ENCODE measurements around the gene TMEM17. TPM values are rescaled to one million over a fixed set of nuclear protein-coding genes. Genes with fewer than 3 reads are reported as not detected.

Gene TMEM17
- total and polyA plus RNA-seq, 2 of the 13 experiments (the other 11 are each of a cell fraction or from before 2014, with no cell fraction given), result 0.22 to 0.50 TPM

- TF ChIP-seq ZNF350 (CRISPR knock-in tag; IDR thresholded peaks at IDR 0.05; ENCODE audit: borderline replicate concordance, low read depth) (no peak), ZNF749 (CRISPR knock-in tag; IDR thresholded peaks at IDR 0.05; ENCODE audit: borderline replicate concordance) (0 out of 2 replicates have a peak, but pooled peaks have one; percentile 11), KMT2A (CRISPR knock-in tag; IDR thresholded peaks at IDR 0.05) (peak; percentile 11; the same call in 1 of the 2 replicates), ZNF598 (CRISPR knock-in tag; IDR thresholded peaks at IDR 0.05; ENCODE audit: borderline replicate concordance) (no peak), ZXDC (CRISPR knock-in tag; IDR thresholded peaks at IDR 0.05) (no peak), ZNF414 (CRISPR knock-in tag; IDR thresholded peaks at IDR 0.05) (0 out of 2 replicates have a peak, but pooled peaks have one; percentile 25), ELF3 (CRISPR knock-in tag; IDR thresholded peaks at IDR 0.05) (no peak)
Observed at GRCh38 chr2:62539606-62540407, 33.8 kb upstream of the TMEM17 start (continued).

- Histone ChIP-seq H3K4me2 (ENCODE audit: low read depth, low read length) (no peak overlapping the region), H3K4me3 (replicated peaks in 1 of 3; ENCODE audit: insufficient read depth in 1 of 3, low read depth in 2 of 3, low read length in 3 of 3) (no peak overlapping the region), H2AFZ (ENCODE audit: low read length) (no peak overlapping the region), H4K20me1 (ENCODE audit: insufficient read depth, low read length) (no peaks in the 10 kb centered on the region), H3K9ac (ENCODE audit: insufficient read depth, low read depth, low read length) (no peak overlapping the region), H3K9me3 (ENCODE audit: low read length) (no peaks in the 10 kb centered on the region), H3K36me3 (replicated peaks in 1 of 2; ENCODE audit: control insufficient read depth in 1 of 2, insufficient read depth in 2 of 2, low read length in 2 of 2) (no peaks in the 10 kb centered on the region; a peak in 1 of 5 replicates), H3K27me3 (ENCODE audit: control insufficient read depth in 1 of 2, insufficient read depth in 2 of 2, low read length in 2 of 2) (no peaks in the 10 kb centered on the region), H3K4me1 (ENCODE audit: insufficient read depth, low read length) (peaks cover 77% of the 10 kb centered on the region), H3K27ac (ENCODE audit: extremely low read length, insufficient read depth, low read length) (peak overlapping the region; percentile 34), H3K79me2 (ENCODE audit: insufficient read depth, low read length) (no peaks in the 10 kb centered on the region)
- CTCF ChIA-PET (ENCODE audit: low intra/inter-chr PET ratio, low total read pairs), result no interaction called here
- BruUV-seq (replicated peaks), result no TSS peak
- FAIRE-seq, result no peak
- TF ChIP-seq LCORL (IDR thresholded peaks at IDR 0.05), result no peak
- TF ChIP-seq LCORL (CRISPR knock-in tag; IDR thresholded peaks at IDR 0.05), result no peak
- TF ChIP-seq ATF7 (IDR thresholded peaks at IDR 0.05), result peak; percentile 11; the same call in 1 of the 2 replicates
- TF ChIP-seq ATF7 (CRISPR knock-in tag; IDR thresholded peaks at IDR 0.05), result no peak
- 0 out of 2 replicates have a peak, but pooled peaks have one; percentile 16 for TF ChIP-seq ZNF709 (CRISPR knock-in tag; IDR thresholded peaks at IDR 0.05)
- 0 out of 2 replicates have a peak, but pooled peaks have one; percentile 2 for TF ChIP-seq CREB1 (IDR thresholded peaks at IDR 0.05)
- no peak for TF ChIP-seq CREB1 (CRISPR knock-in tag; IDR thresholded peaks at IDR 0.05)
- no peak for TF ChIP-seq PATZ1 (CRISPR knock-in tag; IDR thresholded peaks at IDR 0.05)
- no peak for TF ChIP-seq ZNF230 (CRISPR knock-in tag; IDR thresholded peaks at IDR 0.05)
- WGBS (ENCODE audit: low lambda C conversion rate), result 94% methylated on average over 1 of the region's 1 CpG
- ATAC-seq, result no peak
- in situ Hi-C loops (cut with HindIII; ENCODE audit: extremely low pct_ligation_motif_present, low pct_unique_long_range_greater_than_20kb), result no loop called here
- no peak for DNase-seq (ENCODE audit: low spot score)
- POLR2A ChIA-PET, result interaction anchor here (1.3 to 7.2 kb wide), 7 partner anchors 11 to 166 kb away, joined by 3 to 193 read pairs (median 11); partner anchors contain the start of gene EHBP1
- intact Hi-C loops (cut with micrococcal nuclease; ENCODE audit: unreplicated experiment), result no loop called here
Observed at GRCh38 chr2:62538756-62539155, 32.8 kb upstream of the TMEM17 start.
